SU-DHL-6 (cell line): ENCODE results near the gene ST3GAL5.
A peak's percentile ranks its signal among the peaks of the same experiment; 100 is the strongest.

ENCODE experiments used
- CTCF ChIP-seq: fragments of 200-600 bp; sonication (generic); IDR thresholded peaks from one replicate; pipeline ENCODE4 v1.5.1; 2017; ENCODE audit warnings: antibody characterized with exemption, mild to moderate bottlenecking, low read length, moderate library complexity; ENCODE audit not compliant: insufficient read depth, poor library complexity, severe bottlenecking
- EZH2phosphoT487 ChIP-seq: fragments of 200-600 bp; sonication (generic), shearing (Covaris generic); conservative IDR thresholded peaks from 2 replicates; pipeline ENCODE4 v1.6.1; 2018; ENCODE audit warnings: mild to moderate bottlenecking, antibody characterized with exemption, low read length, moderate library complexity, mixed read lengths

DNA sequence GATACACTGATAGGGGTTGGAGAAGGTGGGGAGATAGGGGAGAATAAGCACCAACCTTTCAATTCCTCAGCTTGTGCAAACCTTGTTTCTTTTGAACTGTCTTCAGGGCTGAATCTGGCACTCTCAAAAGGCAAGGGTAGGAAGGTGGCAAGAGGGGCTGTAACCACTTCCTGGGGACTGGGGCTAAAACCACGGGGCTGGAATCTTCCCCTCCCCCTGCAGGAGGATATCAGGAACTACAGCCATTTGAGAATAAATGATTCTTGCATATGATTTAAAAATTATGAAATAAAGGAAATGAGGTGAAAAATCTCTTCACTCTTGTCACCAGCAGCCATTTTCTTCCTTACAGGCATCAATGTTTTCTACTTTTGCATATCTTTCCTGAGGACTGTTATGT is 84.2 kb downstream of the ST3GAL5 start:
- TF ChIP-seq CTCF (peak; percentile 46), EZH2phosphoT487 (no peak)
